Measurements from ENCODE around the gene CDH16.
"Not testable (repeated sequence)": the region's sequence is repeated elsewhere in the genome, so short reads cannot be mapped to it uniquely, and the experiment has no call there.

The CDH16 gene

GRCh38 chr16:66908116-66908515, 10.6 kb downstream of the CDH16 start:
- DNase-seq: no peak

DNA sequence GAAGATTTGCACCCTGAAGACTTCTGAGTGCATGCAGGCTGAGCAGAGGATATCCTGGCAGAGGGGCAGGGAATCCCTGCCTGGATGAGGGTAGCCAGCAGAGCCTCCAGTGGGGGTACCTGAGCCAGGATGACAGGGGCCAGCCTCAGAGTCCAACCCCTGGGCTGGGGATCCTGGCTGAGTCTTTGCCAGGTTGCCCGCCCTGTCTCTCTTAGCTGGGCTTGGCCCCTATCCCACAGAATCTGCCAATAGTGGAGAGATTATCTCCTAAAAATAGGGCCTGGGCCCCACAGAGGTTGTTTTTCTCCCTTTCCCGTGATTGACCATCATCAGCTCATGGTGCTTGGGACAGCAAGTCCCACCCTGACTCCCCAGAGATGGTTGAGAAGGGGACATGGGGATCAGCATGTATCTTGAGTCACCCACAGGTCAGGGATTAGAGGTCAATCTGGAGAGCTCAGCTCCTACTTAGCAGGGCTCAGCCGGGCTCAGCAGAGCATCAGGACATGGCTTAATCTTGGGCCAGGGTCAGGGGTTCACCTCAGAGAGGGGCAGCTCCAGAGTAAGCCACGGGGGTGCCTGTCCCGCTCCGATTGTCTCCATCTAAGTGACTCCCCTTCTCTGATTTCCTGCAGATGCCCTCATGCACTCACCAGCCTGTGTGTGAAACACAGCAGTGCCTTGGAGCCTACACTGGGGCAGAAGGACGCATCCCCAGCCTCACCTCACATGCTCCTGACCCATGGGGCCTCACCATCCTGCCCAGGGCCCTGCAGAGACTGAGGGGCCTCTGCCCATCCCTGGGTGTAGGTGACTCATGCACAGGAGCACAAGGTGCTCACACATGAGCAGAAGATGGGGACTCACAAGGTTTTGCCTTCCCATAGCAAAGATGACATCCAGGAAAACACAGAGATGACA, 11.5 kb downstream of the CDH16 start:
- no peak for DNase-seq

- DNase-seq: peak; percentile 84
Measured at GRCh38 chr16:66905633-66906539, 12.8 kb downstream of the CDH16 start.

GRCh38 chr16:66904846-66905632, 13.6 kb downstream of the CDH16 start:
- DNase-seq: no peak

- no peak for DNase-seq
Measured at GRCh38 chr16:66904428-66904845, 14.2 kb downstream of the CDH16 start.

GRCh38 chr16:66903544-66904427, 14.9 kb downstream of the CDH16 start:
- no peak for DNase-seq

GRCh38 chr16:66902648-66903543, 15.8 kb downstream of the CDH16 start:
- DNase-seq: peak; percentile 14

DNA sequence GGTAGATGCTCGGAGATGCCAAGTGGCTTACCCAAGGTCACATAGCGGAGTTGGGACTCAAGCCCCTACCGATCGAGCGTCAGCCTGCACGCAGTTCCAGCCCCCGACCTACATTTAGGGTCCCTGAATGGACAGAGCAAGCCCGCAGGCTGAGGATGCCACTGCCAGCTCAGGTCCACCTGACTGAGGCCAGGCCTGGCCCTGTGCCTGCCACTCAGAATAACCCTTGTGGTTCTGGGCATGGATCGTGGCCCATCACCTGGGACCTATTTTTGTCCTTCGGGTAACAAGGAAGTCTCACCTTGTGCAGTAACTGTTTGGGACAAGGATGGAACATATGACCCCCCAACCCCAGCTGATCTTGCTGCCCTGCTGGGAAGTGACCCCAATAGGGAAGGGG, 17.1 kb downstream of the CDH16 start:
- no peak for DNase-seq

DNA sequence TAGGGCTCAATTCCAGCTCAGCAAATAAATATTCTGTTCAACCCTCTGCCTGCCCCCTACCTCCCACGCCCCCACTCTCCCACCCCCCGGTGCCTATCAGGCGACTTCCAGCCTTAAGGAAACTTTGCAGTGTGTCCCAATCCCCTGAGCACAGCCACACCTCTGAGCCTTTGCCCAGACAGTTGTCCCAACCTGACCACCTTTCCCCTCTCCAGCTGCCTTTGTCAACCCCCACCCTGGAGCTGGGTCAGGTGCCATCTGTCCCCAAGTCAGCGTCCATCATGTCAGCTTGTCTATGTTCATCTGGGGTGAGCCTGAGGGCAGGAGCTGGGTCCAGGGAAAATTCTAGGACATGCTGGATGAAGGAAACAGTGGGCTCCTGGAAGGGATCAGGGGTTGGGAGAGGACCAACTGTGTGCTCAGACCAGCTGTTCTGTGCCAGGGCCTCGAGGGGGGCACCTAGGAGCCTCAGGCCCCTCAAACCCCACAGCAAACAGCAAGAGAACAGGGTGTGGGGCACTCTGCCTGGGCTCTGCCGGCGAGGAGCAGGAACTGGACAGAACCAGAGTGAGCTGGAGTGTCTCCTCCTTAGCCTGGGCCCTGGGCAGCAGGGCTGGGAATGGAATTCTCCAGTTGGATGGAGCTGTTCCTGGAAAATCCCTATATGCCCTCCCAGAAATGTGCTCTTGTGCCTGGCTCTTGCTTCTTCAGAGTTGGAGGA, 17.8 kb downstream of the CDH16 start:
- DNase-seq: peak; percentile 55

- DNase-seq: peak; percentile 97
Measured at GRCh38 chr16:66899945-66900710, 18.6 kb downstream of the CDH16 start.

DNA sequence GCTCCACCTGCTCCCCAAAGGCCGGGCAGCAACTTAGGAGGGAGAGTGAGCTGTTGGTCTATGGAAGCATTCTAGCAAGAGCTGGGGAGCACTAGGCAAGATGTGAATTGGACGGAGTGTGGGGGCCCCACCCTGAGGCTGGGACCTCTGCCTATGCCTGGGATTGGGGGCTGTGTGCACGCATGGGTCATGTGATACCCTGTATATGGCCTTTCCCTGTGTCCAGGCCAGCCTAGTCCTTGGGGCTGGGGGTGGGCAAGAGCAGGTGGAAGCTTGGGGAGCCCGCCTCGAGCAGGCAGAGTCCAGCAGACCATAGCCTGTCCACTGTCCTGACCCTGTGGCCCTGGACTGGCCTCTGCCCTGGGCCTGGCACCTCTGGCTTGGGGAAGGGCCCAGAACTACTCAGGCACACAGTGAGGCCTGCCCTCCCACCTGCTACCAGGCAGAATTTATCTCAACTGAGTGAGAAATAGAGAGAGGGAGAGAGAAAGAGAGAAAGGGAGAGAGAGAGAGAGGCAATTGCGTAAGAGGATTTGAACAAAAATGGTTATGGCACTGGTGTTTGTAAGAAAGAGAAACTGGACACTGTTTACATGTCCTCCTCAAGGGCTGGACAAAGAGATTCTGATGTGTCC, 19.3 kb downstream of the CDH16 start:
- DNase-seq: peak; percentile 88

- no peak for DNase-seq
Measured at GRCh38 chr16:66898933-66899309, 19.8 kb downstream of the CDH16 start.

DNA sequence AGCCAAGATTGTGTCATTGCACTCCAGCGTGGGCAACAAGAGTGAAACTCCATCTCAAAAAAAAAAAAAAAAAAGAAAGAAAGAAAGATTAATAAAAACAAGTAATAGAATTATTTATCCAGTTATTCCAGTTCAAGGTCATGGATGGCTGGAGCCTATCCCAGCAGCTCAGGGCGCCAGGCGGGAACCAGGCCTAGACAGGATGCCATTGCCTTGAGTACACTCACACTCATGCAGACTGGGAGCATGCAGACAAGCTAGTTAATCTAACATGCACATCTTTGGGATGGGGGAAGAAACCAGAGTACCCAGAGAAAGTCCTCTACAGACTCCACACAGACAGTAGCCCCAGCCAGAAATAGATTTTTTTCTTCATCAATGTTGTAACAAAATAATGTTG, 20.5 kb downstream of the CDH16 start:
- no peak for DNase-seq

DNA sequence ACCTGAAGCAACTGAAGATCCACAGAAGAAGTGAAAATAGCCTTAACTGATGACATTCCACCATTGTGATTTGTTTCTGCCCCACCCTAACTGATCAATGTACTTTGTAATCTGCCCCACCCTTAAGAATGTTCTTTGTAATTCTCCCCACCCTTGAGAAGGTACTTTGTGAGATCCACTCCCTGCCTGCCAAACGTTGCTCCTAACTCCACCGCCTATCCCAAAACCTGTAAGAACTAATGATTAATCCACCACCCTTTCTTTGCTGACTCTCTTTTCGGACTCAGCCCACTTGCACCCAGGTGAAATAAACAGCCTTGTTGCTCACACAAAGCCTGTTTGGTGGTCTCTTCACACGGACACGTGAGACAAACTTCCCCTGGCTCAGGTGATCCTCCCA, 22.0 kb downstream of the CDH16 start:
- not testable (repeated sequence) for DNase-seq

DNA sequence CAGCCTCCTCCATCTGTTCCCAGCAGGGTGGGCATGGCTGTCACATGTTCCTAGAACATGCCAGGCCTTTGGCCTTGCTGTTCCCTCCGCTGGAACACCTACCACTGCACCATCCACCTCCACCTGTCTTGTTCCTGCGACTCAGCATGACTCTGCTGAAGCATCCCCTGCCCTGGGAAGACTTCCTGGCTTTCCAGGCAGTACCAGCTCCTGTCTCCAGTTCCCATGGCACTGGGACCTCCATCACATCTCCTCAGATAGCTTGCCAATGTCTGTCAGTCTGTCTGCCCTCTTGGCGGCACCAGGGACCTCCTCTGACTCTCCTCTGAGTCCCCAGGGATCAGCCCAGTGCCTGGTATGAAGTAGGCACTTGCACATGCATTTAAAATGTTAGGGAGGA, 22.7 kb downstream of the CDH16 start:
- no peak for DNase-seq

DNA sequence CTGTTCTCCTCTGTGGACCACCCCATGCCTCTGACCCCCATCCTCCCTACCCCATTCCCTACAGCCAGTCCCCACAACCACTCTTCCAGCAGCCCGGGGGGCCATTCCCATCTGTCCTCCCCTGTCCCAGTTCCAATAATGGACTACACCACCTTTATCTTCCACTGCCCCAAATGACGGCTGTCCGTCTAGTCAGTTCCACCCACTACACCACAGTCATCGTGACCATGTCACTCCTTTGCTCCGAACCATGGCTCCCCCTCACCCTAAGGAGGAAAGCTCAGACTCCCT, 23.1 kb downstream of the CDH16 start:
- no peak for DNase-seq

- DNase-seq: peak; percentile 88
Measured at GRCh38 chr16:66894948-66895688, 23.6 kb downstream of the CDH16 start.

DNA sequence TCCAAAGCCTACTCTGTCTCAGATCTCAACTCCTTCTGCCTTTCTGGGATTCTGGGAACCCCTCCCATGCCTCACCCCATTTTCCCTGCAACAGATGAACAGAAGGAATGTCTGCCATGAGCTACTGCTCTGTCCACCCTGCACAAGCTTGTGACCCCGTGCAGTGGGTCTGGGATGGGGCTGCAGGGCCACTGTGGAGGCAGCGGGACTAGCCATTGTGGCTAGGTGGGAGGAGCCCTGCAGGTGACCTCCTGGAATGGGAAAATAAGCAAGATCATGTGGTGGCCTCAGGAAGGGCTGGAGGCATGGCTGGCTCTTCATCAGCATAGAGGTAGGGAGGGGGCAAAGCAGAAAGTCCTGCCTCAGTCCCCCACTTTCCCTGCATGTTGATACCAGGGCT, 24.6 kb downstream of the CDH16 start:
- DNase-seq: no peak
